DMS53 (cell line): Measurements from ENCODE around the gene DPP9.
A peak's percentile ranks its signal among the peaks of the same experiment; 100 is the strongest.
"Not testable (repeated sequence)": the region's sequence is repeated elsewhere in the genome, so short reads cannot be mapped to it uniquely, and the experiment has no call there.

Experiments
- DNase-seq: peaks from one replicate; lab custom pipeline; 2025; lab: John Stamatoyannopoulos, UW

DPP9 gene

DNA sequence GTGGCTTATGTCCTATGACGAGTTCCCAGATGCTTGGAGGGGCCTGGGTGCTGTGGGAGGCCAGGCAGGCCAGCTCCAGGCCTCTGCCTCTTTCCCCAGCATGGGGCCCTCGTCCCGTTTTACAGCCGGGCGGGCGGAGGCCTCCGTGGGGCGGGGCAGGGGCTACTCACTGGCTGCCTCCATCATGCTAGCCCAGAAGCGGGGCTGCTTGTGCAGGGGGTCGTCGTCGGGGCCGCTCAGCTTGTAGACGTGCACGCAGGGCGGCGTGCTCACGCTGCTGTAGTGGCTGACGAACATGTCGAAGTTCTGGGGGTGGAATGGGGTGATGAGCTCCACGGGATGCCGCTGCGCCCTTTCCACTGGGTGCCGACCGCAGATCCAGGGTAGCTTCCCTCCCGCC is 35.1 kb downstream of the DPP9 start:
- no peak for DNase-seq

GRCh38 chr19:4687396-4687795 is 36.2 kb downstream of the DPP9 start:
- no peak for DNase-seq

GRCh38 chr19:4686700-4687099 is 36.9 kb downstream of the DPP9 start:
- no peak for DNase-seq

GRCh38 chr19:4684312-4685095 is 39.1 kb downstream of the DPP9 start:
- DNase-seq: no peak

GRCh38 chr19:4682417-4683200 is 41.0 kb downstream of the DPP9 start:
- no peak for DNase-seq

DNA sequence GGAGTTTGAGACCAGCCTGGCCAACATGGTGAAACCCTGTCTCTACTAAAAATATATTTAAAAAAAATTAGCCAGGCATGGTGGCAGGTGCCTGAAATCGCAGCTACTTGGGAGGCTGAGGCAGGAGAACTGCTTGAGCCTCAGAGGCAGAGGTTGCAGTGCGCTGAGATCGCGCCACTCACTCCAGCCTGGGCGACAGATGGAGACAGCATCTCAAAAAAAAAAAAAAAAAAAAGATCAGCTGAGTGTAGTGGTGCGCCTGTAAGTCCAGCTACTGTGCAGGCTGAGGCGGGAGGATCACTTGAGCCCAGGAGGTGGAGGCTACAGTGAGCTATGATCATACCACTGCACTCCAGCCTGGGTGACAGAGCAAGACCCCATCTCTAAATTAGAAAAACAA is 43.6 kb downstream of the DPP9 start:
- not testable (repeated sequence) for DNase-seq

DNA sequence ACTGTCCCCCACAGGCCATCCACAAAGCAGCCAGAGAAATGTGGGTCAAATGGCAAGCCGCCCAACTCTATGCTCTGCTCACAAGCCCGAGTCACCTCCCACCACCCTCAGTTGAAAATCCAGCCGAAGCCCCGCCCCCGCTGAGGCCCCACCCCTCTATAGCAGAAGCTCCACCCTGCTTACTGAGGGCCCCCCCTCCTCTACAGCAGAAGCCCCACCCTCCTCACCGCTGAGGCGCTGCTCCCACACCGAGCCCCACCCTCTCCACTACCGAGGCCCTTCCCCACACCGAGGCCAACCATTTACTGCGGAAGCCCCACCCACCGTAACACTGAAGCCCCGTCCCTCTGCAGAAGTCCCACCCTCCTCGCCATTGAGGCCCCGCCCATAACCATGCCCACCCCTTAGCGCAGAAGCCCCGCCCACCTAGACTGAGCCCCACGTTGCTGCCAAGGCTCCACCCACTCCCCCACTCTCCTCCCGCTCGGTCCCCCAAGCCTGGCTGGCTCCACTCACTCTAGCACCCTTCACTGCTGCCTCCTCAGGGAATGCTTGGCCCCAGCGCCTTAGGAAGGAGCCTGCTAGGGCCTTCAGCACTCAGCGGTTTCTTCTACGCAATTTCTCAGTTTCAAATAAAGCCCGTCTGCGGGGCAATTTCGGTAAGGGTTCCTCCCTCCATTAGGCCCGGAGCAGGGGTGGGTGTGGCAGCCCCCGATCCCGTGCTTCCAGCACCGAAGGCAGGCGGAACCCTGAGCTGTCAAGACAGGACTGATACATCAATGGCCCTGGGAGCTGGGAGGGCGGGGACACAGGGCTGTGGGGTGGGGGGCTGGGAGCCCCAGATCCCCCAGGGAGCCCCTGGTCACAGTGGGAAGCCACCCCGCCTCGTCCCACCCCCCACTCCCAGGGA is 44.5 kb downstream of the DPP9 start:
- DNase-seq: peak; percentile 44

DNA sequence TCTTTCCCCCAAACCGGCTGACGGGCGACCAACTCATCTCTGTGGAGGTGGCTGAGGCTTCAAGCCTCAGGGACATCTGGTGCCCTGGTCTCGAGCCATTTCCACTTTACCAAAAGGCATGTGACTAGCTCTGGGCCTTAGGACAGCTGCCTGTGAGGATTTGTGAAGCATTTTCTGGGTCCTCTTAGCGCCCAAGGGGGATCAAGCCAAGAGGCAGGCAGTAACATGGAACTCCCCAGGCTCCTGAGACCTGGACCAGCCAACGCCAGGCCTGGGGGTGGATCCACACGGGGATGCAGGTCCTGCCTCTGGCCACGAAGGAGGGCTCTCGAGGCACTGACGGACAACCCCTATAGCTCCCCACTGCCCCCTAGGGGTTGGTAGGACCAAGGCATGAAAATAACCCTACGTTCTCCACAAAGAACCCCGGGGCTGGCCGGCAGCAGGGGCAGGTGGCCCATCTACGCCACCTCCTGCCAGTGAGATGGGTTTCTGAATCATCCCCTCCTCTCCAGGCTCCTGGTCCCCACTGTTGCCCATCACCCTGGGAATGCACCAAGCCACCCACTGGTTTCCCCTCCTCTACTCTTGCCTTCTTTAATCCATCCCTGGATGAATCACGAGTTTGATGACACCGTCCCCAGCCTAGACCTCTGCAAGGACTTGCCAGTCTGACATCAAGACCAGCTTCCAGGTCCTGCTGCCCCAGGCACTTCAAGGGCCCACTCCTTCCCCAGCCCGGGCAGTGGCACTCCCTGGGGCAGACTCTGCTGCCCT is 46.5 kb downstream of the DPP9 start:
- DNase-seq: peak; percentile 59

DNA sequence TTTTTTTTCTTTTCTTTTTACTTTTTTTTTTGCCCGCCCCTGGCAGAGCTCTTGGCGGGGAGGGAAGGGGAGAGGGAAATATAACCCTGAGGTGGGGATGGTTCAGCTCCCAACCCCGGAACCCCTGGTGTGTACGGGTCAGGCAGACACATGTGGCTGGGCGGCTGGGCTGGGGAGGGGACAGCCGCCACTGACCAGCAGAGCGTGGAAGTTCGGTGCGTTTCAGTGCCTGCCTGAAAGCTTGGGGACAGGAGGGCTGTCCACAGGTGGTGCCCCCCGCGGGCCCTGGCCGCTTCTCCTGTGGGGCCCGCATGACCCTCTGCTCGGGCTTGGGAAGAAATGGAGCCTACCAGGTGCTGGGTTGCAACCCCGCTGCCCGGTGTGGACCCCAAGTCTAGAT is 48.3 kb downstream of the DPP9 start:
- DNase-seq: no peak

DNA sequence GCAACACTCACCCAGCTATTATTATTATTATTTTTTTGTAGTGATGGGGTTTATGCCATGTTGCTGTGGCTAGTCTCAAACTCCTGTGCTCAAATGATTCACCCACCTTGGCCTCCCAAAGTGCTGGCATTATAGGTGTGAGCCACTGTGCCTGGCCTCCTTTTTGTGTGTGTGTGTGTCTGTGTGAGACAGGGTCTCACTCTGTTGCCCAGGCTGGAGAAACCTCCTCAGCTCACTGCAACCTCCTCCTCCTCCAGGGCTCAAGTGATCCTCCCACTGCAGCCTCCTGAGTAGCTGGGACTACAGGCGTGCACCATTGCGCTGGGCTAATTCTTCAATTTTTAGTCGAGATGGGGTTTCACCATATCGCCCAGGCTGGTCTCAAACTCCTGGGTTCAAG is 49.9 kb downstream of the DPP9 start:
- no peak for DNase-seq

- no peak for DNase-seq
These were observed 50.4 kb downstream of the DPP9 start for GRCh38 chr19:4673216-4673615.

- no peak for DNase-seq
These were observed 52.3 kb downstream of the DPP9 start for GRCh38 chr19:4671185-4671851.

GRCh38 chr19:4669723-4670480 is 53.7 kb downstream of the DPP9 start, which contains the start of gene MYDGF:
Gene MYDGF, minus strand, starts transcription at chr19:4670342. Its CDS starts 8 bp downstream, at chr19:4670334.
- DNase-seq: peak; percentile 94

DNA sequence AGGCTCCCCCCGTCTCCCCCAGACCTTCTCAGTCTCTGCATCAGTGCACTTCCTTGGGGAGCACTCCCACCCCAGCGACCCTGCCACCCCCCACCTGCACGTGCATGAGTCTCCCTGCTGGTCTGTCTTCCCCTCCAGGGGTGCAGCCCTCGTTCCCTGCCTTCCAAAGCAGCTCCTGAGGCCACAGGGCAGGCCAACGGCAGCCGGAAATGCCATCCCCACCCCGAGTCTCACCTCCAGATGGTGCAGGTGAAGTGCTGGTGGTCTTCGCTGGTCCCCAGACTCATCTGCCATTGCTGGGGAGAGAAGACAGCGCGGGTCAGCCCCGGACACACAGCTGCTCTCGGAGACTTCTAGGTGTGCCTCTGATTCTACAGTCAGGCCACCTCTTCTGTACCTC is 59.0 kb downstream of the DPP9 start:
- DNase-seq: no peak

DNA sequence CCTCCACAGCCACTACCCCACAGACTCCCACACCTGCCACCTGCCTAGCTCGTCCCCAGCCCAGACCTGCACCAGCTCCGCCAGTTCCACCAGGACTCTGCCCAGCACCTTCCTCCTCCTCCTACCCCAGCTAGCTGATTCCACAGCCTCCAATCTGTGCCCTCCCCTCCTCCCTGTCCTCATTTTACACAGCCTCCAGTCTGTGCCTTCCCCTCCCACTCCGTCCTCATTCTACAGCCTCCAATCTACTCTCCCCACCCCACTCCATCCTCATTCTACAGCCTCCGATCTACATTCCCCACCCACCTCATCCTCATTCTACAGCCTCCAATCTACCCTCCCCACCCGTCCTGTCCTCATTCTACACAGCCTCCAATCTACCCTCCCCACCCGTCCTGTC is 60.8 kb downstream of the DPP9 start:
- DNase-seq: no peak

DNA sequence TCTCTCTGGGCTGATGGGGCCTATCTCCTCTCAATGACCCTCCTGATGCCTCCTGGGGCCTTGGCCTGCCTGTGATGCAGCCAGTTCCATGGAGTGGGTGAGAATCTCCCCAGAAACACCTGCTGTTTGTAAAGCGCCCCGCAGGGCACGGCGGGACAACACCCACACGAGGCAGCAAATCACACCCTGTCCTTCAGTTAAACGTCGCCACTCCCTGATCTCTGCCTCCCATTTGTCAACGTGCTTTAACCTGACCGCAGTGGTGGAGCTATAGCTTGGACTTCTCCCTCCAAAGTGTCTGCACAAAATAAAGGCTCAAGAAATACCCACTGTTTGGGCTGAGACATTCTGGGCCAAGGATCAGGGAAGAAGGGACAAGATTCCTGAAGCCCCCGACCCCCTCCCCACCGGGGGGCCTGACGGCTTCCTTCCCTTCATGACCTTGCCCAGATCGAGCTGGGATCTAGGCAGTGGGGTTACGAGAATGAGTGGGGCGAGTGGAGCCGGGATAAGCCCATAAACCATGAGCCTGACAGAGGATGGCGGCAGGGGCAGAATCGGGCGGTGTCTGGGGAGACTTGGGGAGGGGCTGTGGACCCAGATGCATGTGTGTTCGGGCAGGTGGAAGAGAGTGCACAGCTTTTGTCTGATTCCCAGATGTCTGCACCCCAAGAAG is 61.5 kb downstream of the DPP9 start:
- DNase-seq: no peak

DNA sequence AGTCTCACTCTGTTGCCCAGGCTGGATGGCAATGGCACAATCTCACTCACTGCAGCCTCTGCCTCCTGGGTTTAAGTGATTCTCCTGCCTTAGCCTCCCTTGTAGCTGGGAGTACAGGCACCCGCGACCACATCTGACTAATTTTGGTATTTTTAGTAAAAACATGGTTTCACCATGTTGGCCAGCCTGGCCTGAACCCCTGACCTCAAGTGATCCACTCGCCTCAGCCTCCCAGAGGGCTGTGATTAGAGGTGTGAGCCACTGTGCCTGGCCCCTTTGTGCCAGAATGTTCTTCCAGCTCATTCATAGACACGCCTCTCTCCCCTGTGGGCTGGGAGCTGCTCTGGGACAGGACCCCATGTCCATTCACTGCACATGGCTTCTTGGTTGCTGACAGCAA is 62.6 kb downstream of the DPP9 start:
- DNase-seq: no peak

GRCh38 chr19:4660181-4660791 is 63.4 kb downstream of the DPP9 start:
- DNase-seq: peak; percentile 62

- no peak for DNase-seq
These were observed 65.8 kb downstream of the DPP9 start for GRCh38 chr19:4657835-4658234.
